Erythroblast (primary cell): Measurements from ENCODE around the gene KIRREL1.

Experiments
- GATA1 ChIP-seq: IDR thresholded peaks from 2 replicates; pipeline ENCODE4 v1.6.1; 2011; ENCODE audit warnings: low read depth, mild to moderate bottlenecking, control low read depth, low read length, moderate library complexity
- POLR2A ChIP-seq: IDR thresholded peaks from 2 replicates; pipeline ENCODE4 v1.6.1; 2011; ENCODE audit warnings: mild to moderate bottlenecking, low read length

DNA sequence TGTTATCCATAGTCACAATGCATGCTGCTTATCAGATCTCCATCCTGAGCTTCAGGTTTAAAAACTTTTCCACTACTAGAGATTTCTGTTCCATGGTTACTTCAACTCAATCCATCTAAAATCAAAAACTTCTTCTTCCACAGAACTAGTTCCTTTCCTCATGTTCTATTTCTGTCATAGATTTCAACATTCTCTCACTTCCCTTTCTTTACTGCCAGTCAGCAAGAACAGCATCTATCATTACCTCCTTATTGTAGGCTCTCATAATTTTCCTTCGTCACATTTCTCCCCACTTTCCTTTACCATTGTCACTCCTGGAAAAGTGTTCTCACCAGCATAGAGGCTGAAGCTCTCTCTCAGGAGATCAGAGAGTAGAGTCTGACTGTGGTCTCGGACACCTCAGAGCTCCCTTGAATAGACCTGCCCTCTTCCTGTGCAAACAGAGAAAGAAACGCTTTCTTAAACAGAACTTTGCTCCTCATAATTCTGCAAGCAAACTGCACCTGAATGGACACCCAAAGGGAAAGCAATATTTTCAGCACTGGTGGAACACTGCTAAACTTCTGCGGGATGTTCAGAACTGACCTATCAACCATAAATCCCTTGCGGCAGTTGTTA, 48.7 kb upstream of the KIRREL1 start:
- TF ChIP-seq POLR2A (no peak), GATA1 (no peak)
